Measurements from ENCODE around the gene SATB2. TPM values are rescaled to one million over a fixed set of nuclear protein-coding genes. Genes with fewer than 3 reads are reported as not detected.

SATB2 gene
- total RNA-seq, 2 donors from 2014 or later = 0.05 to 0.29 TPM

GRCh38 chr2:199388728-199389268, 68.9 kb downstream of the SATB2 start:
- H3K4me1 Mint-ChIP-seq = no peaks in the 10 kb centered on the region
- peaks cover 30% of the 10 kb centered on the region for H3K27me3 Mint-ChIP-seq
- DNase-seq = no peak
- H3K27ac Mint-ChIP-seq = no peak overlapping the region
- no peaks in the 10 kb centered on the region for H3K9me3 ChIP-seq (ENCODE audit: control insufficient read depth, low read length, poor library complexity, severe bottlenecking)
- no peaks in the 10 kb centered on the region for H3K36me3 Mint-ChIP-seq (ENCODE audit: low read depth)
- H3K4me3 Mint-ChIP-seq = no peak overlapping the region
- ATAC-seq = no peak

GRCh38 chr2:199384043-199384442, 73.7 kb downstream of the SATB2 start:
- H3K27me3 Mint-ChIP-seq = peaks cover 43% of the 10 kb centered on the region
- no peak overlapping the region for H3K27ac Mint-ChIP-seq
- no peak for ATAC-seq
- H3K36me3 Mint-ChIP-seq (ENCODE audit: low read depth) = no peaks in the 10 kb centered on the region
- no peaks in the 10 kb centered on the region for H3K9me3 ChIP-seq (ENCODE audit: control insufficient read depth, low read length, poor library complexity, severe bottlenecking)
- no peaks in the 10 kb centered on the region for H3K4me1 Mint-ChIP-seq
- no peak for DNase-seq
- H3K4me3 Mint-ChIP-seq = no peak overlapping the region

GRCh38 chr2:199383021-199383420, 74.7 kb downstream of the SATB2 start:
- Mint-ChIP-seq H3K27ac (no peak overlapping the region), H3K27me3 (peaks cover 42% of the 10 kb centered on the region), H3K4me3 (no peak overlapping the region), H3K36me3 (ENCODE audit: low read depth) (no peaks in the 10 kb centered on the region), H3K4me1 (no peaks in the 10 kb centered on the region)
- no peak for ATAC-seq
- H3K9me3 ChIP-seq (ENCODE audit: control insufficient read depth, low read length, poor library complexity, severe bottlenecking) = no peaks in the 10 kb centered on the region
- no peak for DNase-seq

GRCh38 chr2:199382091-199382490, 75.6 kb downstream of the SATB2 start:
- Mint-ChIP-seq H3K4me3 (no peak overlapping the region), H3K27ac (no peak overlapping the region), H3K27me3 (peaks cover 40% of the 10 kb centered on the region), H3K36me3 (ENCODE audit: low read depth) (no peaks in the 10 kb centered on the region), H3K4me1 (no peaks in the 10 kb centered on the region)
- ATAC-seq (no peak), DNase-seq (no peak)
- no peaks in the 10 kb centered on the region for H3K9me3 ChIP-seq (ENCODE audit: control insufficient read depth, low read length, poor library complexity, severe bottlenecking)

- ATAC-seq = no peak
- peaks cover 36% of the 10 kb centered on the region for H3K27me3 Mint-ChIP-seq
- H3K36me3 Mint-ChIP-seq (ENCODE audit: low read depth) = no peaks in the 10 kb centered on the region
- no peaks in the 10 kb centered on the region for H3K4me1 Mint-ChIP-seq
- DNase-seq = no peak
- no peaks in the 10 kb centered on the region for H3K9me3 ChIP-seq (ENCODE audit: control insufficient read depth, low read length, poor library complexity, severe bottlenecking)
- no peak overlapping the region for H3K27ac Mint-ChIP-seq
- H3K4me3 Mint-ChIP-seq = no peak overlapping the region
These were observed 76.2 kb downstream of the SATB2 start for GRCh38 chr2:199381531-199381930.

GRCh38 chr2:199378948-199379650, 78.6 kb downstream of the SATB2 start:
- no peak overlapping the region for H3K4me3 Mint-ChIP-seq
- H3K4me1 Mint-ChIP-seq = no peaks in the 10 kb centered on the region
- no peaks in the 10 kb centered on the region for H3K9me3 ChIP-seq (ENCODE audit: control insufficient read depth, low read length, poor library complexity, severe bottlenecking)
- no peak for ATAC-seq
- H3K36me3 Mint-ChIP-seq (ENCODE audit: low read depth) = no peaks in the 10 kb centered on the region
- DNase-seq = no peak
- no peak overlapping the region for H3K27ac Mint-ChIP-seq
- peaks cover 40% of the 10 kb centered on the region for H3K27me3 Mint-ChIP-seq

- H3K4me3 Mint-ChIP-seq = no peak overlapping the region
- DNase-seq = no peak
- peaks cover 53% of the 10 kb centered on the region for H3K27me3 Mint-ChIP-seq
- no peaks in the 10 kb centered on the region for H3K4me1 Mint-ChIP-seq
- no peak overlapping the region for H3K27ac Mint-ChIP-seq
- no peak for ATAC-seq
- no peaks in the 10 kb centered on the region for H3K36me3 Mint-ChIP-seq (ENCODE audit: low read depth)
- H3K9me3 ChIP-seq (ENCODE audit: control insufficient read depth, low read length, poor library complexity, severe bottlenecking) = no peaks in the 10 kb centered on the region
These were observed 87.5 kb downstream of the SATB2 start for GRCh38 chr2:199370150-199370780.

- no peak overlapping the region for H3K4me3 Mint-ChIP-seq
- H3K27ac Mint-ChIP-seq = no peak overlapping the region
- ATAC-seq = no peak
- H3K4me1 Mint-ChIP-seq = no peaks in the 10 kb centered on the region
- H3K27me3 Mint-ChIP-seq = peaks cover 42% of the 10 kb centered on the region
- no peaks in the 10 kb centered on the region for H3K36me3 Mint-ChIP-seq (ENCODE audit: low read depth)
- DNase-seq = no peak
- no peaks in the 10 kb centered on the region for H3K9me3 ChIP-seq (ENCODE audit: control insufficient read depth, low read length, poor library complexity, severe bottlenecking)
These were observed 91.3 kb downstream of the SATB2 start for GRCh38 chr2:199366406-199366805.

GRCh38 chr2:199364153-199364552, 93.6 kb downstream of the SATB2 start:
- Mint-ChIP-seq H3K27me3 (peaks cover 28% of the 10 kb centered on the region), H3K4me1 (no peaks in the 10 kb centered on the region), H3K27ac (no peak overlapping the region), H3K36me3 (ENCODE audit: low read depth) (no peaks in the 10 kb centered on the region), H3K4me3 (no peak overlapping the region)
- no peaks in the 10 kb centered on the region for H3K9me3 ChIP-seq (ENCODE audit: control insufficient read depth, low read length, poor library complexity, severe bottlenecking)
- ATAC-seq (no peak), DNase-seq (no peak)

GRCh38 chr2:199356412-199356811, 101.3 kb downstream of the SATB2 start:
- H3K9me3 ChIP-seq (ENCODE audit: control insufficient read depth, low read length, poor library complexity, severe bottlenecking) = no peaks in the 10 kb centered on the region
- H3K4me1 Mint-ChIP-seq = no peaks in the 10 kb centered on the region
- H3K4me3 Mint-ChIP-seq = no peak overlapping the region
- peaks cover 5% of the 10 kb centered on the region for H3K27me3 Mint-ChIP-seq
- no peak for ATAC-seq
- no peaks in the 10 kb centered on the region for H3K36me3 Mint-ChIP-seq (ENCODE audit: low read depth)
- no peak overlapping the region for H3K27ac Mint-ChIP-seq
- no peak for DNase-seq

- no peak overlapping the region for H3K27ac Mint-ChIP-seq
- H3K36me3 Mint-ChIP-seq (ENCODE audit: low read depth) = no peaks in the 10 kb centered on the region
- H3K9me3 ChIP-seq (ENCODE audit: control insufficient read depth, low read length, poor library complexity, severe bottlenecking) = no peaks in the 10 kb centered on the region
- DNase-seq (no peak), ATAC-seq (no peak)
- no peaks in the 10 kb centered on the region for H3K4me1 Mint-ChIP-seq
- peaks cover 11% of the 10 kb centered on the region for H3K27me3 Mint-ChIP-seq
- no peak overlapping the region for H3K4me3 Mint-ChIP-seq
These were observed 108.9 kb downstream of the SATB2 start for GRCh38 chr2:199348871-199349270.

- Mint-ChIP-seq H3K27me3 (peaks cover 20% of the 10 kb centered on the region), H3K4me1 (no peaks in the 10 kb centered on the region), H3K27ac (no peak overlapping the region), H3K4me3 (no peak overlapping the region), H3K36me3 (ENCODE audit: low read depth) (no peaks in the 10 kb centered on the region)
- ATAC-seq (no peak), DNase-seq (no peak)
- no peaks in the 10 kb centered on the region for H3K9me3 ChIP-seq (ENCODE audit: control insufficient read depth, low read length, poor library complexity, severe bottlenecking)
These were observed 113.7 kb downstream of the SATB2 start for GRCh38 chr2:199344012-199344411.

- Mint-ChIP-seq H3K27me3 (peaks cover 14% of the 10 kb centered on the region), H3K36me3 (ENCODE audit: low read depth) (no peaks in the 10 kb centered on the region), H3K4me1 (no peaks in the 10 kb centered on the region), H3K4me3 (no peak overlapping the region), H3K27ac (no peak overlapping the region)
- DNase-seq (no peak), ATAC-seq (no peak)
- H3K9me3 ChIP-seq (ENCODE audit: control insufficient read depth, low read length, poor library complexity, severe bottlenecking) = no peaks in the 10 kb centered on the region
These were observed 115.4 kb downstream of the SATB2 start for GRCh38 chr2:199342334-199342733.

- H3K4me1 Mint-ChIP-seq = no peaks in the 10 kb centered on the region
- no peaks in the 10 kb centered on the region for H3K9me3 ChIP-seq (ENCODE audit: control insufficient read depth, low read length, poor library complexity, severe bottlenecking)
- ATAC-seq (no peak), DNase-seq (no peak)
- H3K4me3 Mint-ChIP-seq = no peak overlapping the region
- H3K27ac Mint-ChIP-seq = no peak overlapping the region
- H3K36me3 Mint-ChIP-seq (ENCODE audit: low read depth) = no peaks in the 10 kb centered on the region
- peaks cover 13% of the 10 kb centered on the region for H3K27me3 Mint-ChIP-seq
These were observed 116.6 kb downstream of the SATB2 start for GRCh38 chr2:199341123-199341522.
